Subcutaneous adipose tissue (tissue), 4 donors: ENCODE results near the gene CORO6. TPM values are rescaled to one million over a fixed set of nuclear protein-coding genes. Genes with fewer than 3 reads are reported as not detected.

ENCODE experiments used
- total RNA-seq, 4 donors: library from RNA; depleted of rRNA; stranded (reverse); fragments of >200 nt; gene quantifications; one replicate each; pipeline ENCODE4 v1.1.0, GENCODE V29; 2016
- TF ChIP-seq, protein P1 (sequence below): fragments of 450-650 bp; IDR thresholded peaks from one replicate; pipeline ENCODE4 v1.5.1; 2016; ENCODE audit warnings: low read depth, mild to moderate bottlenecking, control low read depth, antibody characterized with exemption, moderate library complexity

CORO6 gene
- total RNA-seq, 4 donors from 2014 or later, result 9.3 to 39.6 (median 32.4) TPM

DNA sequence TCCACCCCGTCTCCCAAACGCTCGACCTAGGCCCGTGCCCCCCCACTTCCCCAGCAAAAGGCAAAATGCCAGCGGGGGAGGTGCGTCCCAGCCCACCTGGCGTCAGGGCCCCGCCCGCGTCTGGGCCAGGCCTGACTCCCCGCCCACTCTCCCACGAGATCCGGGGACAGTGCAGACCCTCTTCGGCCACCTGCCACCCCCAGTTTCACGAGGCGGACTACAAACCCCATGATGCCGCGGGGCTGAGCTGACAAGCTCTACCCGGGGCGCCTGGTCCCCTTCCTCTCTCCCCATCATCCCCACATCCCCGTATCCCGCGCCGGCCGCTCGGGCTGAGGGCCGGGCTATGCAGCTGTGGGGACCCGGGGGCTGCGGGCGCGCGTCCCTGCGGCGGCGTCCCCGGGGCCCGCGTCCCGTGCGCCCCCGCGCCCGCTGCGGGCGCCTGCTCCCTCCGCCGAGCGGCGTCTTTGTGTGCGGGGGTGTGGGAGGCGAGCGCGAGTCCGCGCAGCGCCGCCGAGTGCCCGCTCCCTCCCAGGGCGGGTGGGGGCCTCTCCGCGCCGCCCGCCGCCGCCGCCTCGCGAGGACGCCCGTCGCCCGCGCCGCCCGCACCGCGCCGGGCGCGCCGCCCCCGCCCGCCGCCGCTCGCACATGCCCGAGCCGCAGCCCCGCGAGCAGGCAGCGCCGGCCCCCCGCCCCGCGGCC is 29.7 kb downstream of the CORO6 start, which contains the start of gene ANKRD13B:
Gene ANKRD13B, plus strand, starts transcription at position 283 of the 702 bp plus-strand sequence. CDS start 490 bp downstream, outside the sequence.
- TF ChIP-seq, protein P1, sequence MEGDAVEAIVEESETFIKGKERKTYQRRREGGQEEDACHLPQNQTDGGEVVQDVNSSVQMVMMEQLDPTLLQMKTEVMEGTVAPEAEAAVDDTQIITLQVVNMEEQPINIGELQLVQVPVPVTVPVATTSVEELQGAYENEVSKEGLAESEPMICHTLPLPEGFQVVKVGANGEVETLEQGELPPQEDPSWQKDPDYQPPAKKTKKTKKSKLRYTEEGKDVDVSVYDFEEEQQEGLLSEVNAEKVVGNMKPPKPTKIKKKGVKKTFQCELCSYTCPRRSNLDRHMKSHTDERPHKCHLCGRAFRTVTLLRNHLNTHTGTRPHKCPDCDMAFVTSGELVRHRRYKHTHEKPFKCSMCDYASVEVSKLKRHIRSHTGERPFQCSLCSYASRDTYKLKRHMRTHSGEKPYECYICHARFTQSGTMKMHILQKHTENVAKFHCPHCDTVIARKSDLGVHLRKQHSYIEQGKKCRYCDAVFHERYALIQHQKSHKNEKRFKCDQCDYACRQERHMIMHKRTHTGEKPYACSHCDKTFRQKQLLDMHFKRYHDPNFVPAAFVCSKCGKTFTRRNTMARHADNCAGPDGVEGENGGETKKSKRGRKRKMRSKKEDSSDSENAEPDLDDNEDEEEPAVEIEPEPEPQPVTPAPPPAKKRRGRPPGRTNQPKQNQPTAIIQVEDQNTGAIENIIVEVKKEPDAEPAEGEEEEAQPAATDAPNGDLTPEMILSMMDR, result no peak

DNA sequence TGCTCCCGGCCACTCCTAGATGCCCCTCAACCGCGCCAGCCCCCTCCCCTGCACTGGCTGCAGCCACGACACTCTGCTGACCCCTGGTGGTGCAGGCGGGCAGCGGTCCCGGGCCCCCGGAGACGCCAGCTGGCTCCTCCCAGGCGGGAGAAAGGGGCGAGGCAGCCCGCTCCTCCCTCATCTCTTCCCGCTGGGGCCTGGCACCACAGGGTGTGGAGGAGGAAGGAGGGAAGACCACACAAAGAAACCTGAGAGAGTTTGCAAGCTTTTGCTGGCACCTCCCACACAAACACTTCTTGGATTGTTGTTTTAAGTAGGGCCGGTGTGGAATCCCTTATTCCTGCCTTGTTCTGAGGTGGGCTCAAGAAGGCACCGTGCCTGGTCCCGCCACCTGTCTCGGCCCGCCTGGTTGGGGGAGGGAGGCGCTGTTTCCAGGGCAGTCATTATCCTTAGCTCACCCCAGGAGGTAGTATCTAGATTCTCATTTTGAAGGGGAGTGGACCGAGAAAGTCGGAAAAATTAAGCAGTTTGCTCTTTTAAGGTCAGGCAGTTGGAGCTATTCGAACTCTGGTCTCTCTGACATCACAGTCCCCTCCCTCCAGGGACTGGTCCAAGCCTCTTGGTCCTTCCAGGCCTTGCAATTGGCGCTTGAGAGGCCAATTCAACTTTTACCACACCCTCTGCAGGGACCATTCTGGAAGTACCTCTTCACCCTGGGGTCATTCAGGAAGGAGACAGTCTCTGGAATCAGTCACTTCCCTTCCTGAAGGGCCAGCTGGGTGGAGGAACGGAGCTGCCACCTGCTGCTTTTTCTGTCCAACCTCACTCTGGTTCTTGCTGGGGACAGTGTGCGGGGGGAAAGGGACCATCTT is 30.7 kb downstream of the CORO6 start:
- TF ChIP-seq, protein P1, result no peak

DNA sequence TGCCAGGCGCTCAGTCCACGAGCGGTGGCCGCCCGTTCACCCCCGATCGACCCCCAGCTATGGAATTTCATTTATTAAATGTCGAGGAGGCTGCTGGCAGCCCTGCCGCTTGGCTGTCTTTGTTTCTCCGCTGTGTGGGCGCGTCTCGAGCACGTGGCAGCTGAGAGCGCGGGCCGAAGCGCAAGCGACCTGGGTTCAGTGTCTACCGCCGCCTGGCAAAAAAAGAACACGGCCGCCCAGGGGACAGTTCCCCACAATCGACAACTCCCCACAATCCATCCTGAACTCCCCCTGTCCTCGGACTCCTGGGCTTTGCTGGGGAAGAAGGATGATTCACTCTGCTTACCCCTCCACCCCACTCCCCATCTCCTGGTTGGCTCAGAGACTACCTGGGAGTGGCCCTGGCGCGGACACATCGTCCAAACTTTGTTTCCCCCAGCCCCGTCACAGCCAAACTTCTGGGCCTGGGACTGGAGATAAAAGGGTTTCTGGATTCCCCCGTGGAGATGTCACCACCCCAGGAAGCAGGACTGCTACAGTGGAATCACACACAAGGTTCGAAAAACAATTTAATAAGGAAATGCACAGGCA is 31.5 kb downstream of the CORO6 start:
- TF ChIP-seq, protein P1, result no peak

DNA sequence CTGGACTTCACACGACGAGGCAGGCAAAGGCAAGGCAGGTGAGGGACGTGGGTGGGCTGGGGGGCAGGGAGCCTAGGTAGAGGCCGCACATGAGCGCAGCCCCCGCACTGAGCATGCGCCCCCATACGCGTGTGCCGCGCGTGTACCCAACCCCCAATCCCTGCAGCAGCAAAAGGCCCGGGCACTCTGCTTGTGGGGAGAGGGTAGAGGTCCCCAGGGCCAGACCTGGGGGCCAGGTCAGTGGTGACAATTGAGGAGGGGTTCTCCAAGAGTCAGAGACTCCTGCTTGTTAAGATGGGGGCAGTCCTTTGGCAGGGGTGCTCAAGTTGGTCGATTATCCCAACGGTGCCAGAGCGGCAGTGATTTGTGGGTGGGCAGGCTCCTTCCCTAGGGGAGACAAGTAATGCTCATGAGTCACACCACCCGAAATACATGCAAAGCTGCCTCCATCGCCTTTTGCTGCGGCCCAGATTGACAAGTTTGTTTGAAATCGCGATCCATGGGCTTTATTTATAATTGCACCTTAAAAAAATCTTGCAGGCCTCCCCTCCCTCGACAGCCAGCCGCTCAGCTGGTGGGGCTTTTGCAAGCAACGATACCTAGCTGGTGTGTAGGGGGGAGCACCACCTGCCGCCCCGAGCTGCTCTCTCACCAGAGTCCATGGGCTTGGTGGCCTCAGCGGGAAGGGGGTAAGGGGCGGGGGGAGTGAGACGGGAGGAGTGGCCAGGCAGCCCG is 32.1 kb downstream of the CORO6 start:
- TF ChIP-seq, protein P1, result no peak

DNA sequence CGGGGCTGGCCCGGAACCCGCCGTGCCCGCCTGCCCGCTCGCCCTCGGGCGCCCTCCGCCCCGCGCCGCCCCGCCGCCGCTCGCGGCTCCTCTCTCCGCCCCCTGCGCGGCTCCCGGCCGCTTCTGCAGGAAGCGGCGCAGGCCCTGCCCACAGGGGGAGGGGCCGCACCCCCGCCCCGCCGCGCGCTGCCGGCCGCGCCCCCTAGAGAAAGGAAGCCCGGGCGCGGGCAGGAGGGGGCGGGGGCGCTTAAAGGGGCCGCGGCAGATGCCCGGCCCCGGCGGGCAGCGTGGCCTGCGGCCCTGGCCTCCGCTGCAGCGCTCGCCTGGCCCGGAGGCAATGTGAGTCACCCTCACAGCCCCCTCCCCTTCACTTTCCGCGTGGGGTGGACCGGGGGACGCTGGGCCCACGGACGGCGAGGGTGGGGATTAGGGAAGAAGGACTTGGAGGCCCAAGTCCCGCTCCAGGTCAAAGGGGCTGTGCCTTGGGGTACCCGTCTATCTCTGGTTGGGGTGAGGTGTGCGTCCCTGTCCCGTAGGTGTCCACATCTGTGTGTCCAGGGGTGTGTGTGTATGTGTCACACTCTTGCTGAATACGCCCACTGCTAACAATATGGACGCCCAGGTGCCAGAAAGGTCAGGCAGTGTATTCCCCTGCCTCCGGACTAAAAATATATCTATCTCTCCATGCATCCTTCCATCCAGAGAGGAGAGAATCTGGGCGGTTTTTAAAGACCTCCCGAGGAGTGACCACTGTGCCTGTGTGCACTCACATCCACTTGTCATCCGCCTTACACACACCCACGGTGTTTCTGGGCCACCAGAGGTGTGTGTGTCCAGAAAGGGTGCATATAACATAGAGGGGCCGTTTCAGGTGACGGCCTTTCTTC is 32.9 kb downstream of the CORO6 start, which contains the start of gene GIT1:
Gene GIT1, minus strand, starts transcription at position 125 of the 887 bp plus-strand sequence. CDS start 270 bp downstream, outside the sequence.
- TF ChIP-seq, protein P1, result no peak
